ENCODE measurements around the gene PIK3C2B.

PIK3C2B gene

GRCh38 chr1:204461331-204462228, 33.0 kb downstream of the PIK3C2B start:
- no peak for DNase-seq (ENCODE audit: low read depth in 2 of 2)

- DNase-seq (ENCODE audit: low read depth in 2 of 2): no peak
Measured at GRCh38 chr1:204460346-204460745, 34.3 kb downstream of the PIK3C2B start.

- DNase-seq (ENCODE audit: low read depth in 2 of 2): no peak
Measured at GRCh38 chr1:204459706-204460105, 34.9 kb downstream of the PIK3C2B start.

- no peak for DNase-seq (ENCODE audit: low read depth in 2 of 2)
Measured at GRCh38 chr1:204457666-204458065, 36.9 kb downstream of the PIK3C2B start.

- DNase-seq (ENCODE audit: low read depth in 2 of 2): no peak
Measured at GRCh38 chr1:204456826-204457442, 37.7 kb downstream of the PIK3C2B start.

- DNase-seq (ENCODE audit: low read depth in 2 of 2): no peak
Measured at GRCh38 chr1:204455831-204456145, 38.8 kb downstream of the PIK3C2B start.

GRCh38 chr1:204455063-204455830, 39.4 kb downstream of the PIK3C2B start:
- DNase-seq (ENCODE audit: low read depth in 2 of 2): no peak

- no peak for DNase-seq (ENCODE audit: low read depth in 2 of 2)
Measured at GRCh38 chr1:204454476-204454875, 40.1 kb downstream of the PIK3C2B start.

GRCh38 chr1:204453141-204453772, 41.3 kb downstream of the PIK3C2B start:
- DNase-seq (ENCODE audit: low read depth in 2 of 2): peak; percentile 31 to 59

GRCh38 chr1:204451352-204452124, 43.1 kb downstream of the PIK3C2B start:
- no peak for DNase-seq (ENCODE audit: low read depth in 2 of 2)

GRCh38 chr1:204450461-204451257, 43.9 kb downstream of the PIK3C2B start:
- no peak for DNase-seq (ENCODE audit: low read depth in 2 of 2)

GRCh38 chr1:204449678-204450280, 44.8 kb downstream of the PIK3C2B start:
- DNase-seq (ENCODE audit: low read depth in 2 of 2): no peak

GRCh38 chr1:204448991-204449677, 45.5 kb downstream of the PIK3C2B start:
- no peak for DNase-seq (ENCODE audit: low read depth in 2 of 2)

- DNase-seq (ENCODE audit: low read depth in 2 of 2): no peak
Measured at GRCh38 chr1:204448344-204448964, 46.2 kb downstream of the PIK3C2B start.

- no peak for DNase-seq (ENCODE audit: low read depth in 2 of 2)
Measured at GRCh38 chr1:204447736-204448135, 46.9 kb downstream of the PIK3C2B start.

GRCh38 chr1:204447190-204447589, 47.4 kb downstream of the PIK3C2B start:
- DNase-seq (ENCODE audit: low read depth in 2 of 2): no peak

GRCh38 chr1:204446413-204447111, 48.0 kb downstream of the PIK3C2B start:
- DNase-seq (ENCODE audit: low read depth in 2 of 2): peak; percentile 62 to 65

- peak; percentile 35 to 48 for DNase-seq (ENCODE audit: low read depth in 2 of 2)
Measured at GRCh38 chr1:204445860-204446412, 48.7 kb downstream of the PIK3C2B start.
